ENCODE measurements around the gene PAPOLB. TPM values are rescaled to one million over a fixed set of nuclear protein-coding genes. Genes with fewer than 3 reads are reported as not detected.

Gene PAPOLB
- total RNA-seq, 1 experiment from 2014 or later, result 0.13 TPM

DNA sequence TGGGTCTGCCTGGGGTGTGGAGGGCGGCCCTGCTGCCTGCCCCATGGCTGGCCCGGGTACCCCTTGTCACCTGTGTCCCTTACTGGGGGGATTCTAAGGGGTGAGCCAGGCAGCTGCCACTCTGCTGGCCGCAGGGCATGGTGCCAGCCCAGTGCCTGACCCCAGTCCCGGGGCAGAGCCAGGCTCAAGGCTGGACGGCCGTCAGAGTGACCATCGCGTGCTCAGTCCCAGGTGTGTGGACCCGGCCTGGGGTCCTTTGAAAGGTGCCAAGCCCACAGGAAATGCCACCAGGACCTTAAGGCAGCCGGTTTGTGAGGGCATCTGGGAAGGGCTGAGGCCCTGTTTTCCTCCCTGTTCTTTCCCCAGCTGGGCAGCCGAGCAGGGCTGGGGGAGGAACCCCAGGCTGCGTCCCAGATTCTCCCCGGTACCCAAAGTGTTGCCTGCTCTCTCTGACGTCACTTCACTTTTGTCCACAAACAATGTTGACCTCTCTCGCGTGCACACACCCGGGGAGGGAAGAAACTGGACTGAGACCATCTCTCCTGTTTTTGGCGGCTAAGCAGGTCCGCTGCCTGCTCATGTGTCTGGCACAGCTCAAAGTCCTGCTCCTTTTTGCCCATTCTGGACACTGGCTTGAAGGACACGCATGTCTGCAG is 37.6 kb downstream of the PAPOLB start:
- Histone ChIP-seq H4K8ac (replicated peaks; ENCODE audit: insufficient read length, low read depth, low read length) (no peak overlapping the region), H3K27me3 (ENCODE audit: insufficient read depth, low read length) (no peaks in the 10 kb centered on the region), H3K79me1 (ENCODE audit: insufficient read depth, low read depth, low read length, poor library complexity, severe bottlenecking) (no peaks in the 10 kb centered on the region), H3K56ac (ENCODE audit: insufficient read length, low read depth, low read length) (no peak overlapping the region), H3K4me2 (ENCODE audit: insufficient read depth, insufficient read length, low read length) (no peak overlapping the region), H2AK5ac (ENCODE audit: insufficient read length, low read length) (no peak overlapping the region), H3K18ac (ENCODE audit: insufficient read length, low read depth, low read length) (no peak overlapping the region), H3K9me3 (ENCODE audit: control insufficient read depth, low read depth, low read length) (no peaks in the 10 kb centered on the region), H3K9ac (ENCODE audit: extremely low read depth, insufficient read length, low read length) (no peak overlapping the region), H3K27ac (ENCODE audit: insufficient read length, low read depth, low read length) (no peak overlapping the region), H2BK120ac (ENCODE audit: low read depth, low read length, poor library complexity, severe bottlenecking) (no peak overlapping the region), H3K79me2 (ENCODE audit: insufficient read depth, low read length) (no peaks in the 10 kb centered on the region), H3K14ac (ENCODE audit: insufficient read depth, low read length) (no peak overlapping the region), H3K4ac (ENCODE audit: low read depth, low read length) (no peak overlapping the region), H2BK20ac (ENCODE audit: low read depth, low read length, poor library complexity, severe bottlenecking) (no peak overlapping the region), H4K20me1 (ENCODE audit: control insufficient read depth, insufficient read depth, insufficient read length) (no peaks in the 10 kb centered on the region), H2BK5ac (ENCODE audit: insufficient read length, low read length) (no peak overlapping the region), H4K5ac (ENCODE audit: insufficient read length, low read depth, low read length) (no peak overlapping the region), H2BK15ac (ENCODE audit: low read depth, low read length) (no peak overlapping the region), H2AFZ (ENCODE audit: low read length) (no peak overlapping the region), H3K4me1 (ENCODE audit: insufficient read depth, low read length) (no peaks in the 10 kb centered on the region), H2BK12ac (ENCODE audit: insufficient read length, low read depth, low read length) (no peak overlapping the region), H3T11ph (ENCODE audit: low read length) (no peak overlapping the region), H3K23ac (ENCODE audit: insufficient read length, low read depth, low read length) (no peak overlapping the region), H4K91ac (ENCODE audit: insufficient read length, low read depth, low read length) (no peak overlapping the region), H3K23me2 (ENCODE audit: insufficient read length, low read depth, low read length, poor library complexity, severe bottlenecking) (no peaks in the 10 kb centered on the region)
- no peaks in the 10 kb centered on the region for H3K27me3 Mint-ChIP-seq (ENCODE audit: low read depth)
- no peaks in the 10 kb centered on the region for H3K4me1 Mint-ChIP-seq
- 0 out of 7 replicates have a peak overlapping the region, but pooled peaks of 1 of the 3 experiments have one; percentile 40 for H3K27ac Mint-ChIP-seq
- H3K9me3 Mint-ChIP-seq, result no peaks in the 10 kb centered on the region
- TF ChIP-seq, protein P1, sequence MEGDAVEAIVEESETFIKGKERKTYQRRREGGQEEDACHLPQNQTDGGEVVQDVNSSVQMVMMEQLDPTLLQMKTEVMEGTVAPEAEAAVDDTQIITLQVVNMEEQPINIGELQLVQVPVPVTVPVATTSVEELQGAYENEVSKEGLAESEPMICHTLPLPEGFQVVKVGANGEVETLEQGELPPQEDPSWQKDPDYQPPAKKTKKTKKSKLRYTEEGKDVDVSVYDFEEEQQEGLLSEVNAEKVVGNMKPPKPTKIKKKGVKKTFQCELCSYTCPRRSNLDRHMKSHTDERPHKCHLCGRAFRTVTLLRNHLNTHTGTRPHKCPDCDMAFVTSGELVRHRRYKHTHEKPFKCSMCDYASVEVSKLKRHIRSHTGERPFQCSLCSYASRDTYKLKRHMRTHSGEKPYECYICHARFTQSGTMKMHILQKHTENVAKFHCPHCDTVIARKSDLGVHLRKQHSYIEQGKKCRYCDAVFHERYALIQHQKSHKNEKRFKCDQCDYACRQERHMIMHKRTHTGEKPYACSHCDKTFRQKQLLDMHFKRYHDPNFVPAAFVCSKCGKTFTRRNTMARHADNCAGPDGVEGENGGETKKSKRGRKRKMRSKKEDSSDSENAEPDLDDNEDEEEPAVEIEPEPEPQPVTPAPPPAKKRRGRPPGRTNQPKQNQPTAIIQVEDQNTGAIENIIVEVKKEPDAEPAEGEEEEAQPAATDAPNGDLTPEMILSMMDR (conservative IDR thresholded peaks at IDR 0.05), result no peak
- no CpG with 5 or more reads among the region's 20 CpGs for WGBS (ENCODE audit: extremely low coverage, insufficient read length, low lambda C conversion rate)
- H3K4me3 Mint-ChIP-seq, result no peak overlapping the region
- no peak for DNase-seq
- H3K36me3 Mint-ChIP-seq (ENCODE audit: insufficient read depth in 1 of 3, low read depth in 3 of 3), result peaks cover 0 to 3% (median 0%) of the 10 kb centered on the region in 3 experiments; a peak in 2 of 7 replicates

Measured in H9 (cell line).